ENCODE data around the gene ANK3.

ANK3 gene

DNA sequence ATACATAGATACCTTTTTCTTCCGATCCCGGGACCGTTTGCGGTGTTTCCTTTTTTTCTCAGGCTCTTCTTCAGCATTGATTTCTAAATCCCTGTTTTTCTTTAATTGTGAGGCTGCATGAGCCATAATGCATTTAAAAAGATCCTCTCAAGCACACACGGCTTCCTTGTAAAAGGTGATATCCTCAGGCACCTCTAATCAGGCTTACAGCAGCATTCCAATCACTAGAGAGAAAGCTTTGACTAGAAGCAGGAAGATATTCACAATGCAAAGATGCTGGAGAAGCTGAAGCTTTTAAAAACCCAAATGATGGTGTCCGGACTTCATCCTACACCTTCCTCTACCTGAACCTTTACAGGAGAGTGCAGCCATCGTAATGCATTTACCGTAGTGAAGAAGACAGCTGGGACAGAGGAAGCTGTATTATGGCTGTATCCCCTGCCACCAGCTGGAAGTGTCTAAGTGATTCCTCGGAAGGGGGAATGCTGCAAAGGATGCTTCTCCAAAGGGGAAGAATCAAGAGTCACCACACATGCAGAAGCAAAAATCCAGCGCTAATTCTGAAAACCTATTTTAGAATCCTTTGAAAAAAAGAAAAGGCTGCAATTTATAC lies at the start of gene ANK3:
Gene ANK3, minus strand, starts transcription at position 463 of the 613 bp plus-strand sequence. Its CDS starts 337 bp downstream, at position 126.
- no peak for DNase-seq

DNA sequence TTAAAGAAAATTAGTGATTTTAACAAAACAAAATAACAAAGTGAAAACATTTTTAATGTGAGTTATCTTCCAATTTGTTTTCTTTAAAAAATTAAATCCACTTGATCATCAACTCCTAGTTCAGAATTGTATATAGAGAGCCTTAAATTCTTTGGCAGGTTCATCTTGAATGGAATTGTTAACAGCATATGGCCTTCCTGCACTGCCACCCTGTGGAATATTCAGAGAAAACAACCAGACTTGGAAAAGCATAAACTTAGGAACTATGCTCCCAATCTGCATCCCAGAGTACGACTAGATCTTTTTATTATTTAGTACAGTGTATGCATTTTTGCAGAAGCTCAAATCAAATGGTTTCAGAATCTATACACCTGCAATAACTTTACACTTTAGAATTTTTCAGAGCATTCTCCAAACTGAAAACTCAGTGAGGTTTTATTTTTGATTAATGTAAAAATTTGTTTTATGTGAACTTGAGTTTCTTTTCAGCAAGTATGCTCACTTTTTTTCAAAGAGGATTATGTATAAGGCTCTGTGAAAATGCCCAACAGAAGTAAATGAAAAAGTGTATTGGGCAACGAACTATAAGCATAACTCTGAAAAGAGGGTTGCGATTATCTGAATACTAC lies 44.9 kb upstream of the ANK3 start:
- no peak for DNase-seq

DNA sequence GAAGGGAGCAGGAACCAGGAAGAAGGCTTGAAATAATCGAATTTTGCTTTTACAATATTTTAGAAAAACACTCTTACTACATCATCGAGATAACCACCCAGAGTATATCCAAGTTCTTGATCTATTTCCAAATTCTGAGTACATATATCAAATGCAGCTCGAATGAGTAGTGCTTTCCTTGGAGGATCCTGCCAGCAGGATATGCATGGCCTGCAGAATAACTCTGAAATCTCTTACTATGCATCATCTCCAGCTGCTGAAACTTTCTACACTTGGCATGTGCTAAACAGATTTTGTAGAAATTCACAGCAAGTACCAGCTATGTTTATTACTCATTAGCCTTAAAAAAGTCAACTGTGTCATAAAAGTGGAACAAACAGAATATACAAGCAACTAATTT lies 44.0 kb upstream of the ANK3 start:
- DNase-seq = no peak

DNA sequence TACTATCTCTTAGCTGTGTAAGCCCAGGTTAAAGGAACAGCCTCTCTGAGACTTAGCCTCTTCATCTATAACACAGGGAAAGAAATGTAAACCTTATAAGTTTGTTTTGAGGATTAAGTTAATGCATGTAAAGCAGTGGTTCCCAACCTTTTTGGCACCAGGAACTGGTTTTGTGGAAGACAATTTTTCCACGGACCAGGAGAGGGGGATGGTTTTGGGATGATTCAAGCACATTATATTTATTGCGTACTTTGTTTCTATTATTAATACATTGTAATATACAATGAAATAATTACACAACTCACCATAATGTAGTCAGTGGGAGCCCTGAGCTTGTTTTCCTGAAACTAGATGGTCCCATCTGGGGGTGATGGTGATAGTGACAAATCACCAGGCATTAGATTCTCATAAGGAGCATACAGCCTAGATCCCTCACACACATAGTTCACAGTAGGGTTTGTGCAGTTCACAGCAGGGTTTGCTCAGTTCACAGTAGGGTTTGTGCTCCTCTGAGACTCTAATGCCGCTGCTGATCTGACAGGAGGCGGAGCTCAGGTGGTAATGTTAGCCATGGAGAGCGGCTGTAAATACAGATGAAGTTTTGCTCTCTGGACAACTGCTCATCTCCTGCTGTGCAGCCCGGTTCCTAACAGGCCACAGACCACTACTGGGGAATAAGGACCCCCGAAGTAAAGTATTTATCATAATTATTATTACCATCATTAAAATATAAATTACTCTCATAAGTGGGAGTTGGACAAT lies 41.3 kb upstream of the ANK3 start:
- DNase-seq = no peak

DNA sequence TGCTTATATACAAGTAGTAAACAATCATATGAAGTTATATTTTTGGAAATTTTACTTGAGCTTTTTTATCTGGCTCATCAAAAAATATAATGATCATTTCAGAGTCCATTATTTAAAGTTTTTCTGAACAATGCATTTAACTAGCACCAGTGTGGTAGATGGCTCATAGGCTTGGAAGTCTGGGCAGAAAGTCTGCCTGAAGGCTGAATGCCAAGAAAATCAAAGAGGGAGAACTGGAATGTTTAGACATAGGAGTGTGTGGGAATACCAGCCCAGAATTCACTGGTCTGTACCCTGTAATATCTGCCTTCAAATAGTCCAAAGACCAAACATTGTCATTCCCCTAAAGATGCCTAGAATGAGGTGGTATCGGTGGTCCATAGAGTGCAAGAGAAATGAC lies 40.3 kb upstream of the ANK3 start:
- no peak for DNase-seq

DNA sequence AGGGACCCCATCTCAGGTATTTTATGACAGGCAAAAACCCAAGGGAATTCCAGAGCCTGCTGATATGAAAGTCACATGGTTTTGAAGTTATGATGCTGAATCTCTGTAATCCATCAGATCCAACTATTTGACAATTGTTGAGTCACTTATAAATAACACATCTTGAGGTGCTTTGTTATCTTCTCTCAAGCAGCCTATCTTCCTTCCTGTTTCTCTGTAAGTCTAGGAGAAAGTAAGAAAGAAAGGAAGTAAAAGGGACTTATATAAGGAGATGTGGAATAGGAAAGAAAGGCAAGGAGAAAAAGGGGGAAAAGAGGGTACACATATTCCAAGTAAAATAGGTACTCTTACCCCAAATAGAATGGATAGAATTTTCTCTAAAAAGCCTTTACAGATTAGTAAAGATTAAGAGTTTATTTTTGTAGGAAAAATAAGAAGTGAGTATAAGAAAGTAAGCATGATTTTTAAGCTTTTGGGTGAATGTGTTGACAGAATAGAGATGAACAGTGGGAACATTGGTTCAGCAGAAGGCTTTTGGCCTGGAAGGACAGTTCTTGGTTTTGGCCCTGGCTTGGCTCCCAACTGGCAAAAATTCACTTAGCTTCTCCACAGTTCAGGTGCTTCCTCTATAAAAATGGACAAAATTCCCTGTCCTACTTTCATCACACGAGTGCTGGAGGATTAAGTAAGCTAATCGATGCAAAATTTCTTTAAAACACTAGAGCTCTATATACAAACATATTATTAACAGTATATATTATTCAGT lies 39.6 kb upstream of the ANK3 start:
- DNase-seq = no peak

DNA sequence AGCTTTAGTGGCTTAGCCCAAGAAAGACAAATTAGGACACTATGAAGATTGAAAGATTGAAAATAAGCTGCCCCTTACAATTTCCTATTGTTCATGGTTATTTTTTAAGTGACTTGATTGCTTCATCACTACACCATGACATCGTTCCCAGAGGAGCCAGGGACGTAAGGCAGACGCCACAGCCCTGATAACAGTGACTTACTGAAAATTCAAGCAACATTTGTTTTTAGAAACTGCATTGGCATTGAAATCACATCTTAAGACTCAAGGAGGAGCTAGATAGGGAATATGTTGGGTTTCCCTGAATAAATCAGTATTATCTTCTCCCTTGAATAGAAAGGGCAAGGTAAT lies 38.7 kb upstream of the ANK3 start:
- no peak for DNase-seq

DNA sequence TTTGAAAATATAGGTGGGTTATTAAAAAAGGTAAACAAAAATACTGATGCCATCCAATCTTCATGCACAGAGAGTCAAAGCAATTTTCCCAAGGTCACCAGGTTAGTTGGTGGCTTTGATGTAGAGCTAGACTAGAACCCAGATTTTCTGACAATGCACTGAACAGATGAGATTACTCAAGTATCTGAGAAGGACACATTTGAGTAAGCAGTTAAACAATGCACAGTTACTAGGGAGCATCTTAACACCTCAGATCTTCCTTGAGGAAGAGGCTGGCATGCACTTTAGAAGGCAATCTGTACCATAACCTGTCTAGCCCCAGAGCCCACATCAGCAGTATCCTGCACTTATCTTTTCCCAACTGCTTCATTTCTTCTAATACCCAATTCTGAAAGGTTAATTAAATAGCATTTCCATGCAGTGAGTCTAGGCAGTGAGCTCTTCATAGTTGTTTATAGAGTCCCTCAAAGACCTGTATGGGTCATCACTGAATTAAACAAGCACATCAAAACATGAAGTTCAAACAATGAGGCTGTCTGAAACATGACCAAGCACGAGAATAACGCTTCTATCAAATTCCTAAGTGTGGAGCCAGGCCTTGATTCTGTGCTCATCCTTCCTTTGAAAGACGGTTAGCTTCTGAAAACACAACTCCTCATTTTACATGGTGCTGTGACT lies 38.2 kb upstream of the ANK3 start:
- DNase-seq = no peak

DNA sequence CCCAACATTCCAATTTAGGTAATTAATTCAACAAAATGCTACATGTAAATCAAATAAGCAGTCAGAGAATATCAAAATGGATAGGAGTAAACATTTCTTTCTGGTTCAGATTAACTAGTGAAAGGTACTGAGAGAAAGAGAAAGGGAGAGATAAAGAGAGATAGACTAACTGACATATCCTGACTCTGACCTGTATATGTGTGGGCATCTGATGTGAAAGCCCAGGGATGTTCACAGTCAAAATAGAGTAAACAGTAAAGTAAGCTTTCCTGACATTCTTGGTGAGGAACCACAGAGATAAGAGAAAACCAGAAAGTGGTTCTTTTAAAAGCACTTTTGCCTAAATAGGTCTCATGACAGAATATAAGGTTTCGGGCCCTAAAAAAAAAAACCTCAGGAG lies 37.5 kb upstream of the ANK3 start:
- no peak for DNase-seq

DNA sequence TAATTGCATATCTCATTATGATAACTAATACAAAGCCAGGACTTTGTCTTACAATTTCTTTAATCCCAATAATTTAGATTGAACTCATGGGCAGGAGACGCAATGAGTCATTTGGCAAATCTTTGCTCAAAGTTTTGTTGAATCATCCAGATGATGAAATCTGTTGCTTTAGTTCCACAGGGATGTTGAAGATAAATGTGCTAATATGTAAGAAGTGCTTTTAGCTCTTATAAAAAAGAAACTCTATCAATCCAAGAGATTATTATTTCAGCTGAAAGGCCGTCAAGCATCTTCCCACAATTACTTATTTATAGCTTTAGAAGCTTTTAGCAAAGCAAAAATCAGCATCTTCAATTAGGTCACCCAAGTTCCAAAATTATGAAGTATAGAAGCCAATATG lies 36.8 kb upstream of the ANK3 start:
- no peak for DNase-seq

DNA sequence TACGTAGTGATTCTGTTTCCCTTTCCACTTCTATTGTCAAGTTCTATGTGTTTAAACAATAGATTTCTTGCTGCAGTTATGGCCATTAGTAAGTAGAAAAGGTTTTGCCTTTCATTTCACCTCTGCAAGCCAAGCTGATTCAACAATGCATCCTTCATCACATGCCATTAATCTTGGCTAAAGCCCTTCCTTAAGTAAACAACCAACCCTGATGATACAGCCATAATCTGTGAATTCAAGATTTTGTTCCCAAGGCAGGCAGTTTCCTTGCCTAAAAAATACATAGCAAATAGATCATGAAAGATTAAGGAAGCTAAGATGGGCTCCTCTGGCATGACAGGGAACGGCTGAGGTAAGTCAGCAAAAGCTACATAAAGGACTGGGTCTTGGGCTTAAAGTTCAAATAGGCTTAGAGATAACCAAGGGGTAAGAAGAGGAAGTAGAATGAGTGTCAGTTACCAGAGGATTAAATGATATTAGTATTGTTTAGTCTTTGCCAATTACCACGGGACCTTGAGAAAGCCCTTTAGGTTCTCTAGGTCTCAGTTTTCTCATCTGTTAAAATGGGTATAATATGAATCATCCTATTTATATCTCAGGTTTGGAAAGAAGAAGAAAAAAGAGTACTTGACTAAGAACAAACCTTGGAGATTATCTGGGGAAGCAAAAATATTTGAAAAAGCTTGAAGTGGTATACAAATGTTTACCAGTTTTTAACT lies 35.9 kb upstream of the ANK3 start:
- no peak for DNase-seq

DNA sequence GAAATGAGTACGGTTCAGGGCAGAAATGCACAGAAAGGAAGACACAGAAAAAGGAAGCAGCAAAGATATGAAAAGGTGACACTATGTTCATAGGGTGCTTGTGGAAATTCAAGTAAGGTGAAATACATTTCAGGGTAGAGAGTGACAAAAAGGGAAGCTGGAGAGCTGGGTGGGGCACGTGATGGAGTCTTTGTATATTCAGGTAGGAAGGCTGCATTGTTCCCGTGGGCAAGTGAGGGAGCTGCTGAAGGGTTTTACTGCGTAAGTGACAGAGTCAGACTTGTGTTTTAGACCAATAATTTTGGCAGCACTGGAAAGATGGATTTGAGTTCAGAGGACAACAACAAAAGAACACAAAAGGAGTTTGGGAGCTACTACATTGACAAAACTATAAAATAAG lies 35.3 kb upstream of the ANK3 start:
- no peak for DNase-seq

DNA sequence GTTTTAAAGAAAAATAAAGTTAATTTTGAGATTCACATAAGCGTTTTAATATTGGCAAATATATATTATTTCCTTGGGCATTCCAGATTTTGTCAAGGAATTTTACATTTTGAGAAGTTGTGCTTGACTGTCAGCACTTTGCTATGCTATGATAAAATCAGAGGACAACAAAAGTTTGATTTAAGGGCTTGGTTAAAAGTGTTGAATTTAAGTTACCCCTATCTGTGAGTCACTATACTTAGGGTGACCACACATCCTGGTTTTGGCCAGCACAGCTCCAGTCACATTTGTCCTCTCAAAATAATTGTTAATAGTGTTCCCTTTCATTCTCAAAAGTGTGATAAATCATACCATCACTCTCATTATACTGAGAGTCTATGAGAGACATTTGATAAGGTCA lies 34.2 kb upstream of the ANK3 start:
- no peak for DNase-seq

DNA sequence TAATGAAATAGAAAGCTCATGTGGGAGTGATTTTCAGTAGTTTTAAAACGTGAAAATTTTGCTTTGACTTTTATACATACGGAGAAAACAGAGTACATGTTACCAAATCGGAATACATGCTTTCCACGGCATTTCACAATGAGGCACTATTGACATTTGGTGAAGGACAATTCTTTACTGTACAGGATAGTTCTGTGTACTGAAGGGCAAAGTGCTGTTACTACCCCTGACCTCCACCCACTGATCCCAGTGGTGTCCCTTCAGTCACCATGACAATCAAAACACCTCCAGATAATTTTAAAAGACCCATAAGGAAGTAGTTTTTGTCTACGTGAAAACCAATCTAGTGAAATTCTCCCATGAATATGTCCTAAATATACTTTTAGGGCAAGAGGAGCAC lies 33.1 kb upstream of the ANK3 start:
- DNase-seq = no peak

DNA sequence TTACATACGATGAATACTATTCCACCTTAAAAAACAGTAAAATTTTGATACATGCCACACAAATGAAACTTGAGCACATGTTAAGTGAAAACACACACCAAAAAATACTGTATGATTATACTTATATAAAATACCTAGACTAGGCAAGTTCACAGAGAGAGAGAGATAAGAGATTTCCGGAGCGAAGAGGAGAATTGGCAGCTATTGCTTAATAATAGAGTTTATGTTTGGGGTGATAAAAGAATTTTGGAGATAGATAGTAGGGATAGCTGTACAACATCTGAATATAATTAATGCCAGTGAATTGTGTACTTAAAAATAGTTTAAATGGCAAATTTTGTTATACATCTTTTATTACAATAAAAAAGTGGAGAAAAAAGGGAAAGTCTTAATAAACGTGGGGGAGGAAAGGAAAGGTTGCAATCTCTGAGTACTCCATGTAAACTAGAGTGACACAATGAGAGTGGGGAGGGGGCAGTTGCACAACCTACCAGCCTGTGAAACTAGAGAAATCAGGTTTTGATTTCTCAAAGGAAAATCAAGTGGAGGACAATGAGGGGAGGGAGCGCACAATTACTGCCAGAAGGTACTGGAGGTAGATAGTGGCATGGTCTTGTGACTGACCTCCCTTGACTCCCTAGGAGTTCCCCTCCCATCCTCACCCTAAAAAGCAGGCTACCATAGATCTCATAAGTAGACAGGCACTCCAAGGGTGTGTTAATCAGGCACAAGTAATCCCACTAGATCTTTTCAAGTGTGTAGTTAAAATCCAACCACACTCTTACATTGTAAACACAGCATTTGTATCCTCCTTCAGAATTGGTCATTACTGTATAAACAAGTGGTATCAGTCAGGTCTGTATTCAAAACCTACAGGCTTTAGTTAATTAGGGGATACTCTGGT lies 31.6 kb upstream of the ANK3 start:
- DNase-seq = no peak

DNA sequence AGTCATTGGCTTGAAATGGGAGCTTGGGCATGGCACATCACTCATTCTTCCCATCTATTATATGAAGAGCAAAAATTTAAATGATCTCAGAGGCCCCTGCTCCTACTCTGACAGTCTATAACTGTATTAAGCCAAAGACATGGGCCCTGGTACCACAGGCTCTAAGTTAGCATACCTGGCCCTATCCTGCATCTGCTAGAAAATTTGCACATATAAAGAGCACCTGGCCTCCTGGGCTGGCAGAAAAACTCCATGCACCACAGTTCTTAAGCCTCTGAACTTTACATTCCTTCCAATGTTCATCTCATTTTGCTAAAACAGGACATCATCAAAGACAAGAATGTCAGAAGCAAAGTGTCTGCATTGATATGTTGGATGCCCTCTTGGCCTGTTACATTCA lies 29.6 kb upstream of the ANK3 start:
- no peak for DNase-seq

DNA sequence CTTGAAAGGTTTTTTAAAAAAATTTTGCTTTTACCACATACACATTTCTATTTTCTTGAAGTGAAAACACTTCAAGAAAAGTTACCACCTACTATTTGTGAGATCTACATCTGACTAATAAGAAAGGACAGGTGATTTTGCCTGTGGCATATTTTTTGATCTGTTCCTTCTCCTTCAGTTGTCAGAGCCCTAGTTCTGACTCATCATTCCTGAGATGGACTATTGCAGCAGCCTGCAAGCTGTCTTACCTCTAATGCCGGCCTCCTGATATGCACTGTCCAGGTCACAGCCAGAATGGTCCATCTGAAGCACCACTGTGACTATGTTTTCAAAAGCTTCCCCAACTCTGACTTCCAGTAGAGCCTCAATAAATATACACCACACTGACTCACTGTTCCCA lies 28.2 kb upstream of the ANK3 start:
- no peak for DNase-seq

DNA sequence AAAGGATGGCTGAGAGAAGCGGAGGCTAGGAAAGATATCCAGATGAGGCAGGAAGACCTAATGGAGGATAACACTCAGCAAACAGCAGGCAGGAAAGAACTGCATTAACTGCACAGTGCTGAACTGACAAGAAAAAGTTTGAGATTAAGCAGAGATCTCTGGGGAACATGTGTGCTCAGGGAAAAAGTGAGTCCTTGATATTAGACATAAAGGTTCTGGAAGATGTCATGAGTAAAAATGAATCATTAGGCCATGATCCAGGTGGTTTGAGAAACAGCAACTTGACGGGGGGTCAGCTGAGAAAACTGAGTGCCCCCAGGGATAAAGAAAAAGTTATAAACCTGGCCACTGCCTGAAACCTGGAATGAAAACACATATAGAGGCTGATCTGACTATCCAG lies 27.3 kb upstream of the ANK3 start:
- DNase-seq = no peak

DNA sequence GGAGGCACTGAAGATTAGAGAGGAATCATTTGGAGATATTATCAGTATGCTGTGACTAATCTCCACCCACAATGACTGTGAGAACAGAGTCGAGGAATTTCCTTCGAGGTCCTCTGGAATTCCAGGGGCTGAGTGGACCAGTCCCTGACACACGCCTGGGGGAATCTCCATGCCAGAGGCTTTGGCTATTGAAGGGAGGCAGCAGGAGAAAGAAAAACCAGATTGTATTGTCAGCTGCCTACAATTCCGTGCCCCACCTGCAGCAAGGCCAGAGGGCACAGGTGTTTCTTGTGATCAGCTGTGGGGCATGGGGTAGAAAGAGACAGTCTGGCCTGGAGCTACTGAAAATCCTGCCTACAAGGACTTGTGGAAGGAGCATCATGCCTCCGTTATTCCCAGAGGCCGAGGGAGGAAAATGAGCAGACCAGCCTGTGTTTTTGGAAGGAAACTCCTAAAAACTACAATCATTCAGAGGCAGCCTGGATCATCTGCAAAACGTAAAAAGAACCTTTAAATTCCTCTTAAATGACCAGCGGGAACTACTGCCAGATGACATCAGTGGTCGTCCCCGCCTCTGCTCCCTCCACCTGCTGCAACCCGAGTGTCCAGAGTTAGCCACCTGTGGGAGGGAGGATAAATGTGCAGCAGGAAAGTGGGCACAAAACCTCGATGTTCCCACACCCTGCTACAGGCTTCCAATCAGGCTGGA lies 25.4 kb upstream of the ANK3 start:
- no peak for DNase-seq

DNA sequence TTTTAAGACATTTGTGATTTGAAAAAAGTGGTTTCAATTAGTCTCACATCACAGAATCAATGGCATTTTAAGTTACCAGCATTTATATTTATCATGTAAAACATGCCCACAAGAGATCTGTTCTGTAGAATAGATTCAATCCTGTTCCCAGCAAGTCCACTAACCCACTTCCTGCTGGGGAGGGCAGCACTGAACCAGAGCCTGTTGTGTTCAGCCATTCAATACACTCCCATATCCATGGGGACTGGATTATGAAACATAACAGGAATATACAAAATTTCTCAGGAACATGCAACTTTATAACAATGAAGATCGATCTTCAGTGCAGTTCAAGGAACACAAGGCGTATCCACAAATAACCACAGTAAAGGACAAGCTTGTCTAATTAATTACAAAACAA lies 24.4 kb upstream of the ANK3 start:
- DNase-seq = no peak
